NT2/D1 (cell line): ENCODE measurements around the gene SYNPO.

Experiments used
- SUZ12 ChIP-seq: IDR thresholded peaks from 2 replicates; pipeline ENCODE4 v1.6.1; 2011; ENCODE audit not compliant: insufficient read length, insufficient read depth; ENCODE audit errors: extremely low read depth
- YY1 ChIP-seq: IDR thresholded peaks from 2 replicates; pipeline ENCODE4 v1.6.1; 2011; ENCODE audit not compliant: insufficient read length, insufficient read depth
- ZNF274 ChIP-seq: IDR thresholded peaks from 2 replicates; pipeline ENCODE4 v1.6.1; 2011; ENCODE audit warnings: mild to moderate bottlenecking, low read depth, low read length

- TF ChIP-seq SUZ12 = no peak
- no peak for TF ChIP-seq ZNF274
- no peak for TF ChIP-seq YY1
Observed at GRCh38 chr5:150593593-150593992, 46.9 kb upstream of the SYNPO start.
